ENCODE measurements around the gene ELOF1. TPM values are rescaled to one million over a fixed set of nuclear protein-coding genes. Genes with fewer than 3 reads are reported as not detected.

ELOF1 gene
- total and polyA plus RNA-seq, 2 experiments from 2014 or later = 30.3 to 72.6 TPM

DNA sequence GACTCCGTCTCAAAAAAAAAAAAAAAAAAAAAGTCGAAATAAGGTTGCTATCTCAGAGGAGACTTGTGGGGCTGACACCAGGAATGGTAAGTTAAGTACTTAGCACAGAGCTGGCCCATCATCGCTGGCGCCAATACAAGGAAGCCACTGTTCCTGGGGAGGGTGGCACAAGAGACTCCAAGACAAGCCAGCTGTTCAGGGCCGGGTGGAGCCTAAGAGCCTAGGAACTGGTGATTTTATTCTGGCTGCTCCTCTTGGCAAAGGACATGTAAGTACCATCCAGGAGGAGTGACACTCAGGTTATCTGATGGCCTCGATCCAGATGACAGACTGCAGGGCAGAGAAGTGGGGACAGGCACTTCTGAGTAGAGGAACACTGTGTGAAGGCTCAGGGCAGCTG is 3.8 kb downstream of the ELOF1 start:
- 95% methylated on average over 6 of the region's 6 CpGs for WGBS (ENCODE audit: low lambda C conversion rate, missing lambda C conversion rate)
- H3K79me2 ChIP-seq = peaks cover 30% of the 10 kb centered on the region
- no peak for DNase-seq (ENCODE audit: low spot score)
- no peak overlapping the region for H3K4me2 ChIP-seq
- H3K27ac ChIP-seq = no peak overlapping the region
- no peaks in the 10 kb centered on the region for H3K36me3 ChIP-seq (replicated peaks; ENCODE audit: insufficient read depth, low read depth)
- peaks cover 24% of the 10 kb centered on the region for H4K20me1 ChIP-seq (ENCODE audit: insufficient read depth, poor library complexity, severe bottlenecking)
- no peak overlapping the region for H2AFZ ChIP-seq
- no peaks in the 10 kb centered on the region for H3K9me3 ChIP-seq (ENCODE audit: low read depth)
- H3K27me3 ChIP-seq = no peaks in the 10 kb centered on the region
- peaks cover 13% of the 10 kb centered on the region for H3K4me1 ChIP-seq (ENCODE audit: insufficient read depth)
- H3K4me3 ChIP-seq = no peak overlapping the region
- no peaks in the 10 kb centered on the region for H3K9me2 ChIP-seq (replicated peaks; ENCODE audit: insufficient read depth)
- no peak for TF ChIP-seq EZH2phosphoT487 (IDR thresholded peaks at IDR 0.05; ENCODE audit: low read depth, severe bottlenecking, unreplicated experiment)
- no peak for TF ChIP-seq EZH2 (IDR thresholded peaks at IDR 0.05; ENCODE audit: borderline replicate concordance)
- TF ChIP-seq, protein P1, sequence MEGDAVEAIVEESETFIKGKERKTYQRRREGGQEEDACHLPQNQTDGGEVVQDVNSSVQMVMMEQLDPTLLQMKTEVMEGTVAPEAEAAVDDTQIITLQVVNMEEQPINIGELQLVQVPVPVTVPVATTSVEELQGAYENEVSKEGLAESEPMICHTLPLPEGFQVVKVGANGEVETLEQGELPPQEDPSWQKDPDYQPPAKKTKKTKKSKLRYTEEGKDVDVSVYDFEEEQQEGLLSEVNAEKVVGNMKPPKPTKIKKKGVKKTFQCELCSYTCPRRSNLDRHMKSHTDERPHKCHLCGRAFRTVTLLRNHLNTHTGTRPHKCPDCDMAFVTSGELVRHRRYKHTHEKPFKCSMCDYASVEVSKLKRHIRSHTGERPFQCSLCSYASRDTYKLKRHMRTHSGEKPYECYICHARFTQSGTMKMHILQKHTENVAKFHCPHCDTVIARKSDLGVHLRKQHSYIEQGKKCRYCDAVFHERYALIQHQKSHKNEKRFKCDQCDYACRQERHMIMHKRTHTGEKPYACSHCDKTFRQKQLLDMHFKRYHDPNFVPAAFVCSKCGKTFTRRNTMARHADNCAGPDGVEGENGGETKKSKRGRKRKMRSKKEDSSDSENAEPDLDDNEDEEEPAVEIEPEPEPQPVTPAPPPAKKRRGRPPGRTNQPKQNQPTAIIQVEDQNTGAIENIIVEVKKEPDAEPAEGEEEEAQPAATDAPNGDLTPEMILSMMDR (IDR thresholded peaks at IDR 0.05; ENCODE audit: poor library complexity) = no peak

DNA sequence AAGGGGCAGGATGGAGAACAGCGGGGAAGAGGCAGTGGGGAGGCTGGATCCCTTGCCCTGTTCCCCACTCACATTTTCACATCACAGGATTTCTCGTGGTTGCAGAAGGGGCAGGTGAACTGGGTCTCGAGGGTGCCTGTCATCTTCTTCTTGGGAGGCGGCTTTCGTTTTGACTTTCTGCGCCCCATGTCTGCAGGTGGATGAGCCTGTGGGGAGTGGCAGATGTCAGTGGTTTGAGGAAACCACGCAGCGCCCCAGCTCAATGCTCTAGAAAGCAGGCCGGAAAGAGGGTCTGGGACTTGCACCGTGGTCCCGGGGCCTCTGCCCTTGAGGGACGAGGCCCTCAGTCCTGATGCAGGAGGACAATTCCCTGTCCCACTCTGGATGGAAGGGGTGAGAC is 4.9 kb downstream of the ELOF1 start:
- Histone ChIP-seq H2AFZ (no peak overlapping the region), H3K79me2 (peaks cover 29% of the 10 kb centered on the region), H3K36me3 (replicated peaks; ENCODE audit: insufficient read depth, low read depth) (no peaks in the 10 kb centered on the region), H3K4me2 (no peak overlapping the region), H4K20me1 (ENCODE audit: insufficient read depth, poor library complexity, severe bottlenecking) (peaks cover 24% of the 10 kb centered on the region), H3K4me3 (no peak overlapping the region), H3K9me2 (replicated peaks; ENCODE audit: insufficient read depth) (no peaks in the 10 kb centered on the region), H3K9me3 (ENCODE audit: low read depth) (no peaks in the 10 kb centered on the region), H3K4me1 (ENCODE audit: insufficient read depth) (peaks cover 8% of the 10 kb centered on the region), H3K27ac (no peak overlapping the region), H3K27me3 (no peaks in the 10 kb centered on the region)
- TF ChIP-seq, protein P1 (IDR thresholded peaks at IDR 0.05; ENCODE audit: poor library complexity) = no peak
- no peak for TF ChIP-seq EZH2 (IDR thresholded peaks at IDR 0.05; ENCODE audit: borderline replicate concordance)
- TF ChIP-seq EZH2phosphoT487 (IDR thresholded peaks at IDR 0.05; ENCODE audit: low read depth, severe bottlenecking, unreplicated experiment) = no peak
- DNase-seq (ENCODE audit: low spot score) = no peak
- over 99% methylated on average over 11 of the region's 12 CpGs for WGBS (ENCODE audit: low lambda C conversion rate, missing lambda C conversion rate)

GRCh38 chr19:11552666-11553372 is 6.2 kb downstream of the ELOF1 start:
- Histone ChIP-seq H3K4me3 (no peak overlapping the region), H2AFZ (no peak overlapping the region), H3K36me3 (replicated peaks; ENCODE audit: insufficient read depth, low read depth) (no peaks in the 10 kb centered on the region), H3K27ac (no peak overlapping the region), H3K79me2 (peaks cover 19% of the 10 kb centered on the region), H3K4me2 (no peak overlapping the region), H3K9me3 (ENCODE audit: low read depth) (no peaks in the 10 kb centered on the region), H4K20me1 (ENCODE audit: insufficient read depth, poor library complexity, severe bottlenecking) (peaks cover 16% of the 10 kb centered on the region), H3K9me2 (replicated peaks; ENCODE audit: insufficient read depth) (no peaks in the 10 kb centered on the region), H3K4me1 (ENCODE audit: insufficient read depth) (peaks cover 3% of the 10 kb centered on the region), H3K27me3 (no peaks in the 10 kb centered on the region)
- TF ChIP-seq EZH2phosphoT487 (IDR thresholded peaks at IDR 0.05; ENCODE audit: low read depth, severe bottlenecking, unreplicated experiment) (no peak), EZH2 (IDR thresholded peaks at IDR 0.05; ENCODE audit: borderline replicate concordance) (no peak)
- TF ChIP-seq, protein P1 (IDR thresholded peaks at IDR 0.05; ENCODE audit: poor library complexity) = no peak
- DNase-seq (ENCODE audit: low spot score) = no peak
- WGBS (ENCODE audit: low lambda C conversion rate, missing lambda C conversion rate) = 89% methylated on average over 20 of the region's 20 CpGs

Data from hepatocyte (in vitro differentiated cells).